ENCODE measurements around the gene FGF14. TPM values are rescaled to one million over a fixed set of nuclear protein-coding genes. Genes with fewer than 3 reads are reported as not detected.
"Not testable (repeated sequence)": the region's sequence is repeated elsewhere in the genome, so short reads cannot be mapped to it uniquely, and the experiment has no call there.

FGF14 gene
- total RNA-seq, 1 donor from 2014 or later = not detected

- Histone ChIP-seq H3K36me3 (ENCODE audit: control insufficient read depth, insufficient read depth, low read length) (no peaks in the 10 kb centered on the region), H3K4me3 (ENCODE audit: low read depth, low read length) (no peak overlapping the region), H3K27me3 (ENCODE audit: control insufficient read depth, insufficient read depth, low read length) (no peaks in the 10 kb centered on the region)
- TF ChIP-seq, protein P1, sequence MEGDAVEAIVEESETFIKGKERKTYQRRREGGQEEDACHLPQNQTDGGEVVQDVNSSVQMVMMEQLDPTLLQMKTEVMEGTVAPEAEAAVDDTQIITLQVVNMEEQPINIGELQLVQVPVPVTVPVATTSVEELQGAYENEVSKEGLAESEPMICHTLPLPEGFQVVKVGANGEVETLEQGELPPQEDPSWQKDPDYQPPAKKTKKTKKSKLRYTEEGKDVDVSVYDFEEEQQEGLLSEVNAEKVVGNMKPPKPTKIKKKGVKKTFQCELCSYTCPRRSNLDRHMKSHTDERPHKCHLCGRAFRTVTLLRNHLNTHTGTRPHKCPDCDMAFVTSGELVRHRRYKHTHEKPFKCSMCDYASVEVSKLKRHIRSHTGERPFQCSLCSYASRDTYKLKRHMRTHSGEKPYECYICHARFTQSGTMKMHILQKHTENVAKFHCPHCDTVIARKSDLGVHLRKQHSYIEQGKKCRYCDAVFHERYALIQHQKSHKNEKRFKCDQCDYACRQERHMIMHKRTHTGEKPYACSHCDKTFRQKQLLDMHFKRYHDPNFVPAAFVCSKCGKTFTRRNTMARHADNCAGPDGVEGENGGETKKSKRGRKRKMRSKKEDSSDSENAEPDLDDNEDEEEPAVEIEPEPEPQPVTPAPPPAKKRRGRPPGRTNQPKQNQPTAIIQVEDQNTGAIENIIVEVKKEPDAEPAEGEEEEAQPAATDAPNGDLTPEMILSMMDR (IDR thresholded peaks at IDR 0.05; ENCODE audit: insufficient read depth, low read length, severe bottlenecking) = no peak
- FAIRE-seq (no peak), DNase-seq (ENCODE audit: low read depth) (no peak)
Observed at GRCh38 chr13:101846701-101847100, 555.1 kb downstream of the FGF14 start.

DNA sequence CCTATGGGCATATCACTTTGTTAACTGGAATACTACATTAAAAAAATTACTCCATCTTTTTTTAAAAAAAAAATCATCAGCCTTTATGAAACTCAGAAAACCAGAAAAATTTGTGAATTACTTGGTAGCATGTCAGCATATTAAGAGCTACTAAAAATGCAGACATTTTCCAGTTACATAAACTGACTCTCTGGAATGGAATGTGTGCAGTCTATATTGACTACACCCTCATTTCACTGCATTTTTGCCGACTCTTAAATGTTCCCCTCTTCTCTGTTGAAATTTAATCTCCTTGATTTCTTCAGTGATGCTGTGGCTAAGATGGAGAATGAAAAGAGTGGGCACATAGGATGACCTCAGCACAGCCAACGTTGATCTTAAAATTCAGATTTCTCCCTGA lies 555.6 kb downstream of the FGF14 start:
- peak; percentile 7 for DNase-seq (ENCODE audit: low read depth)
- TF ChIP-seq, protein P1 (IDR thresholded peaks at IDR 0.05; ENCODE audit: insufficient read depth, low read length, severe bottlenecking) = no peak
- H3K36me3 ChIP-seq (ENCODE audit: control insufficient read depth, insufficient read depth, low read length) = no peaks in the 10 kb centered on the region
- no peak overlapping the region for H3K4me3 ChIP-seq (ENCODE audit: low read depth, low read length)
- no peak for FAIRE-seq
- H3K27me3 ChIP-seq (ENCODE audit: control insufficient read depth, insufficient read depth, low read length) = no peaks in the 10 kb centered on the region

GRCh38 chr13:101845245-101846020 lies 556.4 kb downstream of the FGF14 start:
- no peaks in the 10 kb centered on the region for H3K27me3 ChIP-seq (ENCODE audit: control insufficient read depth, insufficient read depth, low read length)
- H3K4me3 ChIP-seq (ENCODE audit: low read depth, low read length) = no peak overlapping the region
- TF ChIP-seq, protein P1 (IDR thresholded peaks at IDR 0.05; ENCODE audit: insufficient read depth, low read length, severe bottlenecking) = no peak
- no peaks in the 10 kb centered on the region for H3K36me3 ChIP-seq (ENCODE audit: control insufficient read depth, insufficient read depth, low read length)
- no peak for DNase-seq (ENCODE audit: low read depth)
- FAIRE-seq = no peak

DNA sequence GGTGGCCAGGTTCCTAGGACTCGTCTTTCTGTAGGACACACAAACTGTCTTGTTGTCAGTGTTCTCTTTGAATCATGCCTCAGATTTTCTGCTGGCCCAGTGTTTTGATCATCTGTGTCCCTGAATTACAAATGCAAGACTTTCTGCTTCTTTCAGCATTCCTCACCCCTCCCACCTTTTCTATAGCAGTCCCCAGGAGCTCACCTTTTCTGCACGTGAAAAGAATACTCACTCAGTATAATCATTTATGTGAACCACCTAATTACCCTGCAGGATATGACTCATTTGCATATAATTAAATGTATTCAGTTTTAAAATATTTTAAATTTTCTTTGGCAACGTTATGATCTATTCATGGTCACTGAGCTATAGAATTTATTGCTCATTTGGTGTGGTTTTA lies 560.1 kb downstream of the FGF14 start:
- DNase-seq (ENCODE audit: low read depth) (no peak), FAIRE-seq (no peak)
- Histone ChIP-seq H3K4me3 (ENCODE audit: low read depth, low read length) (no peak overlapping the region), H3K27me3 (ENCODE audit: control insufficient read depth, insufficient read depth, low read length) (no peaks in the 10 kb centered on the region), H3K36me3 (ENCODE audit: control insufficient read depth, insufficient read depth, low read length) (no peaks in the 10 kb centered on the region)
- TF ChIP-seq, protein P1 (IDR thresholded peaks at IDR 0.05; ENCODE audit: insufficient read depth, low read length, severe bottlenecking) = no peak

GRCh38 chr13:101838323-101838722 lies 563.5 kb downstream of the FGF14 start:
- TF ChIP-seq, protein P1 (IDR thresholded peaks at IDR 0.05; ENCODE audit: insufficient read depth, low read length, severe bottlenecking) = no peak
- no peaks in the 10 kb centered on the region for H3K36me3 ChIP-seq (ENCODE audit: control insufficient read depth, insufficient read depth, low read length)
- FAIRE-seq (no peak), DNase-seq (ENCODE audit: low read depth) (no peak)
- H3K27me3 ChIP-seq (ENCODE audit: control insufficient read depth, insufficient read depth, low read length) = no peaks in the 10 kb centered on the region
- H3K4me3 ChIP-seq (ENCODE audit: low read depth, low read length) = no peak overlapping the region

- not testable (repeated sequence) for H3K4me3 ChIP-seq (ENCODE audit: low read depth, low read length); DNase-seq (ENCODE audit: low read depth); H3K27me3 ChIP-seq (ENCODE audit: control insufficient read depth, insufficient read depth, low read length); FAIRE-seq; H3K36me3 ChIP-seq (ENCODE audit: control insufficient read depth, insufficient read depth, low read length)
Observed at GRCh38 chr13:101837778-101838177, 564.1 kb downstream of the FGF14 start.

All from bronchial epithelial cell (primary cell).